Muscle of leg (tissue), 11 donors: ENCODE results near the gene KCNIP3. TPM values are rescaled to one million over a fixed set of nuclear protein-coding genes. Genes with fewer than 3 reads are reported as not detected.
"Not testable (repeated sequence)": the region's sequence is repeated elsewhere in the genome, so short reads cannot be mapped to it uniquely, and the experiment has no call there.

Source experiments
- DNase-seq: peaks from one replicate; pipeline ENCODE4 v3.0.0; 2013
- H3K27ac ChIP-seq: one replicate; pipeline ENCODE4 v1.5.1; 2013; ENCODE audit warnings: mild to moderate bottlenecking, low read length, control low read depth
- H3K27me3 ChIP-seq: one replicate; pipeline ENCODE4 v1.6.1; 2013; ENCODE audit warnings: low read length; ENCODE audit not compliant: control insufficient read depth, insufficient read depth
- H3K36me3 ChIP-seq: one replicate; pipeline ENCODE4 v1.6.1; 2013; ENCODE audit warnings: low read length; ENCODE audit not compliant: control insufficient read depth, insufficient read depth
- H3K4me1 ChIP-seq: one replicate; pipeline ENCODE4 v1.6.1; 2013; ENCODE audit warnings: low read length; ENCODE audit not compliant: control insufficient read depth, insufficient read depth
- H3K4me3 ChIP-seq: one replicate; pipeline ENCODE4 v1.5.1; 2013; ENCODE audit warnings: low read length, control low read depth
- H3K9me3 ChIP-seq: replicated peaks from 2 replicates; pipeline ENCODE4 v1.6.1; 2013; ENCODE audit warnings: low read depth, low read length; ENCODE audit not compliant: control insufficient read depth
- WGBS: methylation state at CpG from one replicate; pipeline ENCODE4 v1.1.5; 2013; ENCODE audit warnings: missing lambda C conversion rate; ENCODE audit not compliant: insufficient coverage; 5-methylcytosine and 5-hydroxymethylcytosine counted together
- polyA plus RNA-seq, 8 donors: library from polyadenylated mRNA; unstranded; fragments of 120-200 nt; gene quantifications; one replicate each; pipeline versions ENCODE4 v1.2.1 to v1.2.3, GENCODE V29; 2013; ENCODE audit warnings: inconsistent platforms in 1 of 8, low replicate concordance in 1 of 8; ENCODE audit not compliant: insufficient read length in 8 of 8, insufficient read depth in 1 of 8
- total RNA-seq: library from RNA; stranded (reverse); fragments of 120-200 nt; gene quantifications from one replicate; pipeline ENCODE4 v1.2.4, GENCODE V29; 2013

KCNIP3 gene
- total and polyA plus RNA-seq, 9 donors, result 5.5 to 8.9 (median 6.9) TPM

- not testable (repeated sequence) for H3K9me3 ChIP-seq, H3K4me3 ChIP-seq, H3K27ac ChIP-seq, H3K27me3 ChIP-seq, DNase-seq, H3K36me3 ChIP-seq
- H3K4me1 ChIP-seq, result peaks cover 15% of the 10 kb centered on the region
- WGBS, result 83% methylated on average over 2 of the region's 3 CpGs
Observed at GRCh38 chr2:95404676-95405075, 107.5 kb downstream of the KCNIP3 start.

GRCh38 chr2:95411239-95411638, 114.1 kb downstream of the KCNIP3 start:
- H3K4me3 ChIP-seq, H3K27me3 ChIP-seq, H3K27ac ChIP-seq, DNase-seq, H3K9me3 ChIP-seq, H3K4me1 ChIP-seq: not testable (repeated sequence)
- H3K36me3 ChIP-seq, result peaks cover 12% of the 10 kb centered on the region
- 96% methylated on average over 2 of the region's 5 CpGs for WGBS

- H3K36me3 ChIP-seq, result peaks cover 12% of the 10 kb centered on the region
- H3K27ac ChIP-seq, H3K9me3 ChIP-seq, H3K4me1 ChIP-seq, H3K4me3 ChIP-seq, H3K27me3 ChIP-seq: not testable (repeated sequence)
- DNase-seq, result peak; percentile 75
- 58% methylated on average over 2 of the region's 9 CpGs for WGBS
Observed at GRCh38 chr2:95414015-95414594, 117.0 kb downstream of the KCNIP3 start.

DNA sequence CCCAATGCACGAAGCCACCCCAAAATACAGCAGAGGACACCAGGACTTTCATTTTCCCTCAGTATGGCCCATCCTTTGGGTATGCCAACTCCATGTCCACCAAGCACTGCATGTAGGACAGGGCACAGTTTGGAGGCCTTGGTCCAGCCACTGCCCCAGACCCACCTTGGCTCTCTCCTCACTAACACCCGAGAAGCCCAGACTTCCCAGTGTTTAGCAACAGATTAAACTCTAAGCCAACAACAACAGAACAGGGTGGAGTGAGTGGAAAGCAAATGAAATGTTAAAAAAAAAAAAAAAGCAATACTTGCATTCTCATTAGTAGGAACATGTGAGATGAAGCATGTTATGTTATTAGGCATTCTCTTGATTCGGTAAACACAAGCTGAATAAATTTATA, 118.0 kb downstream of the KCNIP3 start:
- not testable (repeated sequence) for H3K4me1 ChIP-seq, H3K9me3 ChIP-seq, H3K4me3 ChIP-seq, DNase-seq, H3K27me3 ChIP-seq, H3K27ac ChIP-seq
- peaks cover 12% of the 10 kb centered on the region for H3K36me3 ChIP-seq
- no CpG with 5 or more reads among the region's 3 CpGs for WGBS

DNA sequence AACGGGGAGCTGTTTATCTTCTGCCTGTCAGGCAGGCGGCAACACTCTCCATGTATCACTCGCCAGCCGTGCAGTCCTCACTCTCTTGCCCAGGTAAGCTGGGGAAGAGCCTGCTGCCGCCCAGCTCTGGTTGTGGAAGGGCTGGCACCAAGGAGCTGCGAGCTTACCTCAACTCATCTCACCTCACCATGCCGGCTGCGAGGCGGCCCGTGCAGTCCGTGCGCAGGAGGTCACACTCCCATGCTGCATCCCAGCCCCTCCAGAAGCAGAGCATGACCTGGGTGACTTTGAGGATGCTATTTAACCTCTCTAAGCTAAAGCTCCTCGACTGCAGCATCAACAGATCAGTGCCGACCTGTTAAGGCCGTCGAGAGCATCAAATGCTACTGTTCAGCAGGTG, 118.4 kb downstream of the KCNIP3 start:
- not testable (repeated sequence) for H3K9me3 ChIP-seq, H3K4me1 ChIP-seq, H3K4me3 ChIP-seq, DNase-seq, H3K27ac ChIP-seq, H3K27me3 ChIP-seq
- WGBS, result 89% methylated on average over 12 of the region's 16 CpGs
- H3K36me3 ChIP-seq, result peaks cover 12% of the 10 kb centered on the region

GRCh38 chr2:95427196-95427867, 130.2 kb downstream of the KCNIP3 start:
- H3K4me3 ChIP-seq, DNase-seq, H3K36me3 ChIP-seq, H3K9me3 ChIP-seq, H3K27me3 ChIP-seq, H3K4me1 ChIP-seq, H3K27ac ChIP-seq: not testable (repeated sequence)
- WGBS, result no CpG with 5 or more reads among the region's 30 CpGs

- H3K27me3 ChIP-seq, H3K9me3 ChIP-seq, H3K4me1 ChIP-seq, H3K4me3 ChIP-seq, H3K36me3 ChIP-seq, H3K27ac ChIP-seq, DNase-seq: not testable (repeated sequence)
- WGBS, result no CpG with 5 or more reads among the region's 8 CpGs
Observed at GRCh38 chr2:95429748-95430467, 132.8 kb downstream of the KCNIP3 start.

DNA sequence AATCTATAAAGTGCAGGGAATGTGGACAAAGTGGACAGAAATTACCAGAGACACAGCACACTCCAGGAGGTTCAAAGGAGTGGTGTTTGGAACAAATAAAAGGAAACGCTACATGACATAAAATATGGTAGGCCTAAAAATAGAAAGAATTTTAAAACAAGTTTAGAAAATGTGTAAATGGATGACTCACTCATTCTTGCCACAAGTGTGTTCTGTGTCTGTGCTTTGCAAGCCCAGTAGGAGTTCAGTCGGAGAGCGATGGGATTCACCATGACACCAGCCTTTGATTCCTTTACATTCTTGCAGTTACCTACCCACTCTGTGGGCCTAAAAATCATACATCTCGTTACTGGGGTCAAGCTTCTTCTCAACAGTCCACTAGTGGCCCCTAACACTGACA, 136.2 kb downstream of the KCNIP3 start:
- H3K27me3 ChIP-seq, H3K27ac ChIP-seq, H3K4me3 ChIP-seq, H3K4me1 ChIP-seq, DNase-seq, H3K36me3 ChIP-seq, H3K9me3 ChIP-seq: not testable (repeated sequence)
- WGBS, result no CpG with 5 or more reads among the region's 4 CpGs

- not testable (repeated sequence) for H3K9me3 ChIP-seq, H3K27ac ChIP-seq, H3K4me3 ChIP-seq, DNase-seq, H3K36me3 ChIP-seq, H3K27me3 ChIP-seq, H3K4me1 ChIP-seq
- WGBS, result no CpG with 5 or more reads among the region's 2 CpGs
Observed at GRCh38 chr2:95433973-95434372, 136.8 kb downstream of the KCNIP3 start.

DNA sequence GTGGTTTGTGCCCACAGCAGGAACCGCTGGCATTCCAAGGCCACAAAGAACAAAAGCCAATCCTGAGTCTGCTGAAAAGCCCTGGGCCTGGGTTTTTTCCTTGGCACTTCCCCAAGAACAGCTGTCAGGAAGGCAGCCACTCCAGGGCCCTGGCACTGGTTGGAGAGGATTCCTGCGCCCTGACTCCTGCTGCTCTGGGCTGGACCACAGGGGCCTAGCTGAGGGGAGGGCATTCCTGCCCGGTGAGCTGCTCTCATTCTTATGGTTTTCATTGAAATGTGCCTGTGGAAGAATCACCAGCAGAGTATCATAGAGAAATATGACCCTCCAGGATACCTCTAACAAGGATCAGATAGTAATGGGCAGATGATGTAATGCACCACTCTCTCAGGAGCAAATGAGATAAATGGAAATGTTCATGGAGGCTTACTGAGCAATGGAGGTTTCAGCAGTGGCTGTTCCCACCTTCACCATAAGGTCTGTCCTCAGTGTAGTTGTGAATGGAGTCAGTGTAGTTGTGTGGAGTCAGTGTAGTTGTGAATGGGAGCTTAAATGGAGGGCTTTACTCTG, 137.4 kb downstream of the KCNIP3 start:
- WGBS, result no CpG with 5 or more reads among the region's 3 CpGs
- not testable (repeated sequence) for H3K36me3 ChIP-seq, H3K9me3 ChIP-seq, DNase-seq, H3K4me1 ChIP-seq, H3K27ac ChIP-seq, H3K27me3 ChIP-seq, H3K4me3 ChIP-seq
